GM12878 (cell line): ENCODE measurements around the gene DTNA. TPM values are rescaled to one million over a fixed set of nuclear protein-coding genes. Genes with fewer than 3 reads are reported as not detected.

Source experiments
- ATAC-seq: fragments of 200-7000 bp; cut with Tn5 transposase; 3 replicates; pipeline ENCODE4 v1.9.1; 2020; ENCODE audit warnings: mild to moderate bottlenecking, moderate library complexity
- BruUV-seq: library from RNA; stranded (reverse); fragments of 400-500 nt; replicated peaks from 2 replicates; lab custom pipeline; 2021; lab: Mats Ljungman, UMichigan
- CTCF ChIA-PET: fragments of 300-600 bp; sonication (Branson Sonifier 250); formaldehyde crosslinking; extraction: SDS; loops from one replicate; lab custom pipeline; 2021; ENCODE audit warnings: inconsistent platforms; lab: Yijun Ruan, JAX
- POLR2A ChIA-PET: fragments of 350-600 bp; formaldehyde crosslinking; extraction: SDS; loops from one replicate; lab custom pipeline; 2021; ENCODE audit warnings: inconsistent platforms; lab: Charles Lee
- RAD21 ChIA-PET: fragments of 300-600 bp; sonication (Branson Sonifier 250); formaldehyde crosslinking; loops from one replicate; lab custom pipeline; 2023; ENCODE audit warnings: antibody characterized with exemption; ENCODE audit not compliant: unreplicated experiment; lab: Charles Lee
- SMC1A ChIA-PET: fragments of 300-600 bp; sonication (Branson Sonifier 250); formaldehyde crosslinking; loops from one replicate; lab custom pipeline; 2023; ENCODE audit not compliant: unreplicated experiment, uncharacterized antibody; lab: Charles Lee
- DNase-seq: peaks from one replicate; pipeline ENCODE4 v3.0.0-alpha.2; 2011; ENCODE audit warnings: low read depth, low spot score
- FAIRE-seq: peaks from 3 replicates; lab custom pipeline; 2011; peaks lifted over from hg19 to GRCh38; lab: Jason Lieb, UNC
- H2AFZ ChIP-seq: 2 replicates; pipeline ENCODE4 v1.6.0; 2011; ENCODE audit warnings: low read depth, low read length, control low read depth; ENCODE audit not compliant: control insufficient read depth
- H3K27ac ChIP-seq: 2 replicates; pipeline ENCODE4 v1.5.1; 2011; ENCODE audit warnings: control low read depth; ENCODE audit not compliant: control insufficient read depth, insufficient read depth
- H3K27me3 ChIP-seq, 2 experiments: replicated peaks in 1 of 2; 2 replicates each; pipeline versions ENCODE4 v1.6.0 to v1.6.1; 2011; ENCODE audit warnings: low read length in 1 of 2; ENCODE audit not compliant: control insufficient read depth in 2 of 2, insufficient read depth in 2 of 2
- H3K36me3 ChIP-seq, 2 experiments: 2 replicates each; pipeline ENCODE4 v1.5.1; 2011; ENCODE audit warnings: low read length in 1 of 2; ENCODE audit not compliant: control insufficient read depth in 2 of 2, insufficient read depth in 2 of 2
- H3K4me1 ChIP-seq: 2 replicates; pipeline ENCODE4 v1.6.1; 2011; ENCODE audit warnings: mild to moderate bottlenecking, low read length, moderate library complexity, mixed read lengths; ENCODE audit not compliant: control insufficient read depth, insufficient read depth
- H3K4me2 ChIP-seq: 2 replicates; pipeline ENCODE4 v1.6.0; 2011; ENCODE audit warnings: control low read depth; ENCODE audit not compliant: control insufficient read depth, insufficient read depth
- H3K4me3 ChIP-seq: fragments of 200-600 bp; sonication (generic); 2 replicates; pipeline ENCODE4 v1.5.1; 2016
- H3K79me2 ChIP-seq: 2 replicates; pipeline ENCODE4 v1.6.0; 2011; ENCODE audit warnings: low read length; ENCODE audit not compliant: control insufficient read depth, insufficient read depth
- H3K9ac ChIP-seq: 2 replicates; pipeline ENCODE4 v1.8.0; 2011; ENCODE audit warnings: low read length, control low read depth, mixed read lengths; ENCODE audit not compliant: control insufficient read depth, insufficient read depth
- H3K9me3 ChIP-seq: replicated peaks from 3 replicates; pipeline ENCODE4 v1.5.1; 2011; ENCODE audit warnings: mild to moderate bottlenecking, low read length; ENCODE audit not compliant: control insufficient read depth, insufficient read depth
- H4K20me1 ChIP-seq: 2 replicates; pipeline ENCODE4 v1.6.0; 2011; ENCODE audit not compliant: control insufficient read depth, insufficient read depth
- ATF7 ChIP-seq: fragments of 450-650 bp; IDR thresholded peaks from 2 replicates; pipeline ENCODE4 v1.6.1; 2016; ENCODE audit warnings: low read depth, mild to moderate bottlenecking
- BACH1 ChIP-seq: fragments of 450-650 bp; IDR thresholded peaks from 2 replicates; pipeline ENCODE4 v1.6.1; 2017; ENCODE audit warnings: mild to moderate bottlenecking, borderline replicate concordance
- CREM ChIP-seq: IDR thresholded peaks from 2 replicates; pipeline ENCODE4 v1.6.1; 2014; ENCODE audit warnings: antibody characterized with exemption, low read depth
- HDAC2 ChIP-seq: fragments of 200-600 bp; sonication (generic); IDR thresholded peaks from 2 replicates; pipeline ENCODE4 v1.6.1; 2017
- JUNB ChIP-seq: IDR thresholded peaks from 2 replicates; pipeline ENCODE4 v1.6.1; 2016; ENCODE audit warnings: antibody characterized with exemption, mild to moderate bottlenecking
- MEF2A ChIP-seq: IDR thresholded peaks from 2 replicates; pipeline ENCODE4 v1.6.1; 2011; ENCODE audit warnings: low read depth, mild to moderate bottlenecking, low read length, moderate library complexity; ENCODE audit not compliant: insufficient read depth
- MYB ChIP-seq: fragments of 150-350 bp; IDR thresholded peaks from 2 replicates; pipeline ENCODE4 v1.6.1; 2014; ENCODE audit warnings: mild to moderate bottlenecking, low read depth, low read length, borderline replicate concordance
- NFIC ChIP-seq: IDR thresholded peaks from 2 replicates; pipeline ENCODE4 v1.6.1; 2012; ENCODE audit warnings: low read depth, mild to moderate bottlenecking, inconsistent platforms, low read length, moderate library complexity
- NFYB ChIP-seq: IDR thresholded peaks from 2 replicates; pipeline ENCODE4 v1.6.1; 2011; ENCODE audit warnings: low read depth, mild to moderate bottlenecking, low read length, improper control_type of control experiment, moderate library complexity; ENCODE audit not compliant: insufficient read depth
- PAX5 ChIP-seq: IDR thresholded peaks from 2 replicates; pipeline ENCODE4 v1.6.1; 2011; ENCODE audit warnings: low read depth, low read length, borderline replicate concordance
- POLR2A ChIP-seq: IDR thresholded peaks from 2 replicates; pipeline ENCODE4 v1.6.1; 2011; ENCODE audit warnings: low read depth, mild to moderate bottlenecking, low read length
- RELA ChIP-seq: fragments of 450-650 bp; IDR thresholded peaks from 2 replicates; pipeline ENCODE4 v1.8.0; 2014; ENCODE audit warnings: borderline replicate concordance; ENCODE audit not compliant: partially characterized antibody
- REST ChIP-seq: IDR thresholded peaks from 2 replicates; pipeline ENCODE4 v1.6.1; 2012; ENCODE audit warnings: mild to moderate bottlenecking, low read depth, low read length
- SMAD5 ChIP-seq: IDR thresholded peaks from 2 replicates; pipeline ENCODE4 v1.6.1; 2016; ENCODE audit warnings: antibody characterized with exemption, low read depth
- SPI1 ChIP-seq: IDR thresholded peaks from 2 replicates; pipeline ENCODE4 v1.6.1; 2011; ENCODE audit warnings: low read depth, mild to moderate bottlenecking, low read length, moderate library complexity, borderline replicate concordance; ENCODE audit not compliant: insufficient read depth
- STAT1 ChIP-seq: fragments of 450-650 bp; conservative IDR thresholded peaks from 2 replicates; pipeline ENCODE4 v1.6.1; 2014; ENCODE audit warnings: antibody characterized with exemption, mild to moderate bottlenecking
- TAF1 ChIP-seq: IDR thresholded peaks from 2 replicates; pipeline ENCODE4 v1.6.1; 2011; ENCODE audit warnings: mild to moderate bottlenecking, low read depth, low read length, borderline replicate concordance
- TCF7 ChIP-seq: IDR thresholded peaks from 2 replicates; pipeline ENCODE4 v1.6.1; 2014; ENCODE audit warnings: antibody characterized with exemption, borderline replicate concordance
- YY1 ChIP-seq: IDR thresholded peaks from 2 replicates; pipeline ENCODE4 v1.6.1; 2011; ENCODE audit warnings: low read depth, mild to moderate bottlenecking, low read length
- ZNF24 ChIP-seq: fragments of 450-650 bp; IDR thresholded peaks from 2 replicates; pipeline ENCODE4 v1.6.1; 2017; ENCODE audit warnings: antibody characterized with exemption, mild to moderate bottlenecking
- WGBS: methylation state at CpG from one replicate; pipeline ENCODE4 v1.1.6; 2016; ENCODE audit warnings: low lambda C conversion rate; ENCODE audit not compliant: insufficient replicate concordance, insufficient coverage; ENCODE audit errors: missing lambda C conversion rate; 5-methylcytosine and 5-hydroxymethylcytosine counted together
- in situ Hi-C: fragments of 300-500 bp; cut with MboI; formaldehyde crosslinking; loops from 9 replicates; pipeline ENCODE4 v1.14.3; 2018; ENCODE audit warnings: mixed read lengths
- intact Hi-C: fragments of 100-400 bp; cut with micrococcal nuclease; formaldehyde crosslinking; loops from one replicate; pipeline ENCODE4 v1.14.2; 2022; ENCODE audit not compliant: unreplicated experiment
- polyA plus RNA-seq, 11 experiments: library from polyadenylated mRNA; depleted of rRNA in 4 of 11; unstranded in 6 of 11; stranded (reverse) in 5 of 11; fragments of >200 nt; fragmentation: Nextera tagmentation in 4 of 11; fragmentation: Illumina TruSeq in 1 of 11; extraction: Ambion mirVana in 4 of 11; extraction: Trizol in 1 of 11; gene quantifications; 1 replicate in 1 of 11; 2 replicates in 10 of 11; pipeline versions ENCODE4 v1.2.1 to v1.2.3, GENCODE V29; 2011 to 2016; ENCODE audit warnings: inconsistent platforms in 2 of 11, missing spikeins in 2 of 11, low read depth in 1 of 11
- total RNA-seq, 4 experiments: library from RNA; depleted of rRNA in 3 of 4; stranded (reverse); fragments of >200 nt in 3 of 4; fragmentation: Illumina TruSeq in 1 of 4; extraction: Trizol in 1 of 4; gene quantifications; 2 replicates each; pipeline versions ENCODE4 v1.2.1 to v1.2.3, GENCODE V29; 2013 to 2021

Gene DTNA
- total and polyA plus RNA-seq, 10 of the 15 experiments (the other 5 are each of a cell fraction or from before 2014, with no cell fraction given): 0.26 to 8.6 (median 0.53) TPM

- no peak for TF ChIP-seq SPI1
- no peak for TF ChIP-seq POLR2A
- TF ChIP-seq ZNF24: no peak
- TF ChIP-seq BACH1: no peak
- no peak for TF ChIP-seq TCF7
- no peak for TF ChIP-seq MEF2A
- TF ChIP-seq REST: no peak
- no peak for TF ChIP-seq YY1
These were observed 73.4 kb downstream of the DTNA start (continued) for GRCh38 chr18:34783501-34783900.

- ChIA-PET CTCF (interaction anchor here (1.9 to 10.4 kb wide), 5 partner anchors 7 to 663 kb away, joined by 10 to 193 read pairs (median 16); no protein-coding TSS in a partner anchor), POLR2A (no interaction called here), SMC1A (interaction anchor here (0.7 to 9.4 kb wide), 6 partner anchors 14 to 663 kb away, joined by 3 to 134 read pairs (median 12); no protein-coding TSS in a partner anchor), RAD21 (interaction anchor here (1.0 to 11.1 kb wide), 2 partner anchors 125 to 464 kb away, joined by 3 to 107 read pairs; no protein-coding TSS in a partner anchor)
- no peak for DNase-seq
- in situ Hi-C loops: loop anchor here (25.0 kb wide), 1 partner anchor 949 kb away; no protein-coding TSS in a partner anchor
- no peak for ATAC-seq
- 36% methylated on average over 6 of the region's 6 CpGs for WGBS
- H3K27me3 ChIP-seq: no peaks in the 10 kb centered on the region; a peak in 1 of 4 replicates
- no peaks in the 10 kb centered on the region for H3K36me3 ChIP-seq
- no TSS peak for BruUV-seq
- no peaks in the 10 kb centered on the region for H4K20me1 ChIP-seq
- H3K4me1 ChIP-seq: no peaks in the 10 kb centered on the region
- no peak overlapping the region for H3K9ac ChIP-seq
- no peak for FAIRE-seq
- H3K4me2 ChIP-seq: no peak overlapping the region
- H3K9me3 ChIP-seq: no peaks in the 10 kb centered on the region
- no peak overlapping the region for H2AFZ ChIP-seq
- H3K4me3 ChIP-seq: no peak overlapping the region
- no peak overlapping the region for H3K27ac ChIP-seq
- intact Hi-C loops: loop anchor here (5.0 to 10.0 kb wide), 4 partner anchors 189 to 1554 kb away; no protein-coding TSS in a partner anchor
- no peaks in the 10 kb centered on the region for H3K79me2 ChIP-seq
- TF ChIP-seq MYB: no peak
- no peak for TF ChIP-seq STAT1
- TF ChIP-seq HDAC2: no peak
- no peak for TF ChIP-seq ATF7
- no peak for TF ChIP-seq YY1
- no peak for TF ChIP-seq JUNB
- TF ChIP-seq TAF1: no peak
- TF ChIP-seq NFIC: no peak
- TF ChIP-seq RELA: no peak
- TF ChIP-seq SPI1: no peak
- no peak for TF ChIP-seq SMAD5
- no peak for TF ChIP-seq NFYB
- TF ChIP-seq CREM: no peak
- TF ChIP-seq PAX5: no peak
These were observed 76.2 kb downstream of the DTNA start for GRCh38 chr18:34786162-34786741.
